ENCODE data around the gene LAMA2.

DNA sequence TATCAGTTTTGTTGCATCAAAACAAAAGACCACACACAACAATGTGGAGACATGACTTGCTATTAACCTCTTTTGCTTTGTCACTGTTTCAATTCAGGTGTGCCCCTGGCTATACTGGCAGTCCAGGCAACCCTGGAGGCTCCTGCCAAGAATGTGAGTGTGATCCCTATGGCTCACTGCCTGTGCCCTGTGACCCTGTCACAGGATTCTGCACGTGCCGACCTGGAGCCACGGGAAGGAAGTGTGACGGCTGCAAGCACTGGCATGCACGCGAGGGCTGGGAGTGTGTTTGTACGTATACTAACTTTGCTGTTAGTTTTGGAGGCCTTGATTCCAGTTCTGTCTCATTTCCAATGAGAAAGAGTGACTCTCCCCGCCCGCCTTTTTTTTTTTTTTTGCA lies 470.1 kb downstream of the LAMA2 start:
- TF ChIP-seq POLR2A (IDR thresholded peaks at IDR 0.05; ENCODE audit: low read length), result no peak
- no peak for TF ChIP-seq GATA1 (IDR thresholded peaks at IDR 0.05; ENCODE audit: low read depth, low read length)

Measured in erythroblast (primary cell).